ENCODE data around the gene PRKN. TPM values are rescaled to one million over a fixed set of nuclear protein-coding genes. Genes with fewer than 3 reads are reported as not detected.

The PRKN gene
- total and polyA plus RNA-seq, 2 experiments from 2014 or later: 2.3 to 3.9 TPM

DNA sequence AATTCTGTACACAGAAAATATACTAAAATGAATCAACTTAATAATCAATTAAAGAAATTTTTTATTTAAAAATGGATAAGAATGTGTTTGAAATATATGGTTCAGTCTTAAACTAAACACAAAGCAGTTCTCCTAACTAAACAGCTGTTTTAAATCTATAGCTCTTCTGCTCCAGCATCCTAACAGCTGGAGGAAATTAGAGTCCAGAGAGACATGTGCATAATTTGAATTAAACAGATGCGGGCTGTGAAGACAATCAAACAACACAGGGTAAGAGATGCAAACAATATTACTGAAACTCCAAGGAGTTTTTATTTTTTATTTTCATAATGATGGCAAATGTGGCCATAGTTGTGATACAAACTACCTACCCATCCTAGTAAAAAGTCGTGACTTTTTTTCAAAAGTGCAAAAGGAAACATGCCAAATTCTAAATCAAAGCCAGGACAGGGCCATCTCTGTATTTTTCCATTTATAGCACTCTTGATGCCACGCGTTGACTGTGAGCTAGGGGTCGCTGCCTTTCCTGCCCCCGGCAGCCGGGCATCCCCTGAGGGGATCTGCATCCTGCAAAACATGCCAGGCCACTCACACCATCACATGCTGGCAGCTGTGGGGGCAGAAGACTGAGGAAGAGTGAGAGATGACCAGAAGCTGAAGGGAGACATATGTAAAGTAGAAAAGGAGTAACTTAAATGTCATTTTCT lies 310.6 kb downstream of the PRKN start:
- no peaks in the 10 kb centered on the region for H3K36me3 ChIP-seq (replicated peaks; ENCODE audit: insufficient read depth, low read depth)
- WGBS (ENCODE audit: low lambda C conversion rate, missing lambda C conversion rate): 62% methylated on average over 7 of the region's 7 CpGs

GRCh38 chr6:162416307-162416706 lies 311.3 kb downstream of the PRKN start:
- H3K4me2 ChIP-seq: no peak overlapping the region
- H3K9me2 ChIP-seq (replicated peaks; ENCODE audit: insufficient read depth): no peaks in the 10 kb centered on the region
- DNase-seq (ENCODE audit: low spot score): no peak
- no peaks in the 10 kb centered on the region for H4K20me1 ChIP-seq (ENCODE audit: insufficient read depth, poor library complexity, severe bottlenecking)
- H3K79me2 ChIP-seq: no peaks in the 10 kb centered on the region
- WGBS (ENCODE audit: low lambda C conversion rate, missing lambda C conversion rate): 88% methylated on average over 2 of the region's 2 CpGs
- H3K9me3 ChIP-seq (ENCODE audit: low read depth): no peaks in the 10 kb centered on the region
- no peak overlapping the region for H3K4me3 ChIP-seq
- H2AFZ ChIP-seq: no peak overlapping the region
- TF ChIP-seq CTCF (IDR thresholded peaks at IDR 0.05; ENCODE audit: poor library complexity) (no peak), EZH2phosphoT487 (IDR thresholded peaks at IDR 0.05; ENCODE audit: low read depth, severe bottlenecking, unreplicated experiment) (no peak), EZH2 (IDR thresholded peaks at IDR 0.05; ENCODE audit: borderline replicate concordance) (no peak)
- no peaks in the 10 kb centered on the region for H3K4me1 ChIP-seq (ENCODE audit: insufficient read depth)
- no peaks in the 10 kb centered on the region for H3K27me3 ChIP-seq
- H3K36me3 ChIP-seq (replicated peaks; ENCODE audit: insufficient read depth, low read depth): no peaks in the 10 kb centered on the region
- H3K27ac ChIP-seq: no peak overlapping the region

More for the DNA sequence above, 310.6 kb downstream of the PRKN start:
- Histone ChIP-seq H3K27ac (no peak overlapping the region), H3K9me2 (replicated peaks; ENCODE audit: insufficient read depth) (no peaks in the 10 kb centered on the region), H3K4me3 (no peak overlapping the region), H3K27me3 (no peaks in the 10 kb centered on the region), H3K9me3 (ENCODE audit: low read depth) (no peaks in the 10 kb centered on the region), H4K20me1 (ENCODE audit: insufficient read depth, poor library complexity, severe bottlenecking) (no peaks in the 10 kb centered on the region), H3K4me1 (ENCODE audit: insufficient read depth) (no peaks in the 10 kb centered on the region), H3K4me2 (no peak overlapping the region), H2AFZ (no peak overlapping the region), H3K79me2 (no peaks in the 10 kb centered on the region)
- no peak for DNase-seq (ENCODE audit: low spot score)
- TF ChIP-seq EZH2phosphoT487 (IDR thresholded peaks at IDR 0.05; ENCODE audit: low read depth, severe bottlenecking, unreplicated experiment) (no peak), CTCF (IDR thresholded peaks at IDR 0.05; ENCODE audit: poor library complexity) (peak; percentile 25)

GRCh38 chr6:162409741-162410691 lies 317.6 kb downstream of the PRKN start:
- no peak overlapping the region for H2AFZ ChIP-seq
- H3K4me1 ChIP-seq (ENCODE audit: insufficient read depth): no peaks in the 10 kb centered on the region
- TF ChIP-seq EZH2phosphoT487 (IDR thresholded peaks at IDR 0.05; ENCODE audit: low read depth, severe bottlenecking, unreplicated experiment) (no peak), CTCF (IDR thresholded peaks at IDR 0.05; ENCODE audit: poor library complexity) (no peak), EZH2 (IDR thresholded peaks at IDR 0.05; ENCODE audit: borderline replicate concordance) (no peak)
- no peaks in the 10 kb centered on the region for H4K20me1 ChIP-seq (ENCODE audit: insufficient read depth, poor library complexity, severe bottlenecking)
- H3K4me3 ChIP-seq: no peak overlapping the region
- H3K27me3 ChIP-seq: no peaks in the 10 kb centered on the region
- no peak for DNase-seq (ENCODE audit: low spot score)
- no peaks in the 10 kb centered on the region for H3K9me3 ChIP-seq (ENCODE audit: low read depth)
- H3K9me2 ChIP-seq (replicated peaks; ENCODE audit: insufficient read depth): no peaks in the 10 kb centered on the region
- no peaks in the 10 kb centered on the region for H3K36me3 ChIP-seq (replicated peaks; ENCODE audit: insufficient read depth, low read depth)
- 54% methylated on average over 8 of the region's 8 CpGs for WGBS (ENCODE audit: low lambda C conversion rate, missing lambda C conversion rate)
- H3K4me2 ChIP-seq: no peak overlapping the region
- no peak overlapping the region for H3K27ac ChIP-seq
- H3K79me2 ChIP-seq: no peaks in the 10 kb centered on the region
